HUES48 (cell line): ENCODE data around the gene GPM6B.

ENCODE experiments used
- H3K27ac ChIP-seq: one replicate; pipeline ENCODE4 v1.7.0; 2013; ENCODE audit warnings: low read depth, low read length, inconsistent platforms
- H3K27me3 ChIP-seq: 2 replicates; pipeline ENCODE4 v1.6.1; 2013; ENCODE audit warnings: mild to moderate bottlenecking, low read length; ENCODE audit not compliant: control insufficient read depth, insufficient read depth
- H3K36me3 ChIP-seq: 2 replicates; pipeline ENCODE4 v1.6.1; 2013; ENCODE audit warnings: low read length; ENCODE audit not compliant: control insufficient read depth, insufficient read depth
- H3K4me1 ChIP-seq: 2 replicates; pipeline ENCODE4 v1.6.1; 2013; ENCODE audit warnings: mild to moderate bottlenecking, low read length; ENCODE audit not compliant: control insufficient read depth, insufficient read depth
- H3K4me3 ChIP-seq: 2 replicates; pipeline ENCODE4 v1.5.1; 2013; ENCODE audit warnings: mild to moderate bottlenecking, low read depth, low read length
- H3K9ac ChIP-seq: 2 replicates; pipeline ENCODE4 v1.6.1; 2013; ENCODE audit warnings: mild to moderate bottlenecking, low read depth, low read length, moderate library complexity
- H3K9me3 ChIP-seq: 2 replicates; pipeline ENCODE4 v1.6.1; 2013; ENCODE audit warnings: low read length; ENCODE audit not compliant: control insufficient read depth, insufficient read depth

The GPM6B gene

GRCh38 chrX:13816643-13817627 lies at the start of gene GPM6B:
Gene GPM6B, minus strand, starts transcription at chrX:13817093. Its CDS starts 189 bp downstream, at chrX:13816904.
- peaks cover 4% of the 10 kb centered on the region; the same call in 1 of the 2 replicates for H3K27me3 ChIP-seq
- H3K4me3 ChIP-seq: peak within 1 kb of the TSS; percentile 22
- peak within 1 kb of the TSS; percentile 1; the same call in 1 of the 2 replicates for H3K9ac ChIP-seq
- H3K27ac ChIP-seq: peak within 1 kb of the TSS; percentile 77
- H3K4me1 ChIP-seq: peaks cover 48% of the 10 kb centered on the region
- H3K36me3 ChIP-seq: no peaks in the 10 kb centered on the region
- H3K9me3 ChIP-seq: no peaks in the 10 kb centered on the region

GRCh38 chrX:13864264-13864663 lies 47.4 kb upstream of the GPM6B start:
- peaks cover 19% of the 10 kb centered on the region for H3K4me1 ChIP-seq
- no peaks in the 10 kb centered on the region for H3K9me3 ChIP-seq
- no peak overlapping the region for H3K27ac ChIP-seq
- peaks cover 6% of the 10 kb centered on the region; the same call in 1 of the 2 replicates for H3K36me3 ChIP-seq
- H3K27me3 ChIP-seq: no peaks in the 10 kb centered on the region
- no peak overlapping the region for H3K4me3 ChIP-seq
- H3K9ac ChIP-seq: no peak overlapping the region

- no peaks in the 10 kb centered on the region for H3K27me3 ChIP-seq
- H3K27ac ChIP-seq: peak overlapping the region; percentile 14
Measured at GRCh38 chrX:13863324-13863723, 46.4 kb upstream of the GPM6B start.

GRCh38 chrX:13859724-13860123 lies 42.8 kb upstream of the GPM6B start:
- Histone ChIP-seq H3K4me3 (no peak overlapping the region), H3K9ac (no peak overlapping the region), H3K27me3 (no peaks in the 10 kb centered on the region), H3K9me3 (no peaks in the 10 kb centered on the region), H3K36me3 (peaks cover 6% of the 10 kb centered on the region; the same call in 1 of the 2 replicates), H3K27ac (no peak overlapping the region), H3K4me1 (peaks cover 46% of the 10 kb centered on the region)

More at GRCh38 chrX:13863324-13863723, 46.4 kb upstream of the GPM6B start:
- peaks cover 6% of the 10 kb centered on the region; the same call in 1 of the 2 replicates for H3K36me3 ChIP-seq
- H3K9ac ChIP-seq: no peak overlapping the region
- no peak overlapping the region for H3K4me3 ChIP-seq
- no peaks in the 10 kb centered on the region for H3K9me3 ChIP-seq
- H3K4me1 ChIP-seq: peaks cover 23% of the 10 kb centered on the region

GRCh38 chrX:13857804-13858203 lies 40.9 kb upstream of the GPM6B start:
- Histone ChIP-seq H3K27ac (no peak overlapping the region), H3K36me3 (peaks cover 6% of the 10 kb centered on the region; the same call in 1 of the 2 replicates), H3K4me1 (peaks cover 38% of the 10 kb centered on the region), H3K9me3 (no peaks in the 10 kb centered on the region), H3K27me3 (no peaks in the 10 kb centered on the region), H3K9ac (no peak overlapping the region), H3K4me3 (no peak overlapping the region)

GRCh38 chrX:13855689-13856450 lies 39.0 kb upstream of the GPM6B start:
- H3K27ac ChIP-seq: peak overlapping the region; percentile 74
- H3K9ac ChIP-seq: no peak overlapping the region
- peaks cover 38% of the 10 kb centered on the region for H3K4me1 ChIP-seq
- H3K9me3 ChIP-seq: no peaks in the 10 kb centered on the region
- H3K27me3 ChIP-seq: no peaks in the 10 kb centered on the region
- H3K4me3 ChIP-seq: no peak overlapping the region
- H3K36me3 ChIP-seq: no peaks in the 10 kb centered on the region

- Histone ChIP-seq H3K4me1 (peaks cover 38% of the 10 kb centered on the region), H3K4me3 (no peak overlapping the region), H3K27me3 (no peaks in the 10 kb centered on the region; the same call in 1 of the 2 replicates), H3K27ac (no peak overlapping the region), H3K9me3 (no peaks in the 10 kb centered on the region), H3K36me3 (no peaks in the 10 kb centered on the region), H3K9ac (no peak overlapping the region)
Measured at GRCh38 chrX:13854003-13854402, 37.1 kb upstream of the GPM6B start.

GRCh38 chrX:13852001-13852695 lies 35.3 kb upstream of the GPM6B start:
- no peak overlapping the region for H3K9ac ChIP-seq
- H3K9me3 ChIP-seq: no peaks in the 10 kb centered on the region
- no peaks in the 10 kb centered on the region for H3K36me3 ChIP-seq
- H3K27ac ChIP-seq: no peak overlapping the region
- H3K4me1 ChIP-seq: peaks cover 22% of the 10 kb centered on the region
- no peaks in the 10 kb centered on the region; the same call in 1 of the 2 replicates for H3K27me3 ChIP-seq
- H3K4me3 ChIP-seq: no peak overlapping the region

GRCh38 chrX:13845721-13846378 lies 29.0 kb upstream of the GPM6B start:
- Histone ChIP-seq H3K9me3 (no peaks in the 10 kb centered on the region), H3K36me3 (no peaks in the 10 kb centered on the region), H3K27me3 (no peaks in the 10 kb centered on the region; the same call in 1 of the 2 replicates), H3K27ac (no peak overlapping the region), H3K9ac (no peak overlapping the region), H3K4me1 (peaks cover 4% of the 10 kb centered on the region), H3K4me3 (no peak overlapping the region)

- Histone ChIP-seq H3K9ac (no peak overlapping the region), H3K4me1 (peaks cover 14% of the 10 kb centered on the region), H3K9me3 (no peaks in the 10 kb centered on the region), H3K27ac (no peak overlapping the region), H3K36me3 (no peaks in the 10 kb centered on the region), H3K27me3 (no peaks in the 10 kb centered on the region), H3K4me3 (no peak overlapping the region)
Measured at GRCh38 chrX:13843150-13843721, 26.3 kb upstream of the GPM6B start.
